HEK293 (cell line): Measurements from ENCODE around the gene RYR2.
A peak's percentile ranks its signal among the peaks of the same experiment; 100 is the strongest.

ENCODE experiments used
- GLI4 ChIP-seq: fragments of 450-650 bp; formaldehyde crosslinking; IDR thresholded peaks from 2 replicates; pipeline ENCODE4 v1.5.1; 2016; ENCODE audit warnings: missing biosample characterization, missing genetic modification characterization
- HOXA7 ChIP-seq: sonication (generic); formaldehyde crosslinking; IDR thresholded peaks from 2 replicates; pipeline ENCODE4 v1.8.1; 2022; ENCODE audit warnings: missing genetic modification reagents, borderline replicate concordance
- SALL2 ChIP-seq: fragments of 450-650 bp; formaldehyde crosslinking; IDR thresholded peaks from 2 replicates; pipeline ENCODE4 v1.5.0; 2017; ENCODE audit warnings: missing biosample characterization, mild to moderate bottlenecking, missing genetic modification characterization, borderline replicate concordance
- SETDB1 ChIP-seq: IDR thresholded peaks from one replicate; pipeline ENCODE4 v1.6.1; 2017; ENCODE audit warnings: mild to moderate bottlenecking, low read length, moderate library complexity, mixed read lengths; ENCODE audit not compliant: insufficient read length
- TCF7L2 ChIP-seq: IDR thresholded peaks from 2 replicates; pipeline ENCODE4 v1.6.1; 2011; ENCODE audit warnings: low read depth, mild to moderate bottlenecking, inconsistent platforms, low read length, moderate library complexity, borderline replicate concordance
- ZBTB21 ChIP-seq: fragments of 450-650 bp; formaldehyde crosslinking; IDR thresholded peaks from 2 replicates; pipeline ENCODE4 v1.5.1; 2017; ENCODE audit warnings: missing biosample characterization, missing genetic modification characterization
- ZBTB8A ChIP-seq: fragments of 450-650 bp; formaldehyde crosslinking; IDR thresholded peaks from 2 replicates; pipeline ENCODE4 v1.5.1; 2016; ENCODE audit warnings: missing biosample characterization, missing genetic modification characterization
- ZNF175 ChIP-seq: fragments of 450-650 bp; formaldehyde crosslinking; IDR thresholded peaks from 2 replicates; pipeline ENCODE4 v1.5.1; 2016; ENCODE audit warnings: missing biosample characterization, missing genetic modification characterization
- ZNF792 ChIP-seq: fragments of 450-650 bp; formaldehyde crosslinking; IDR thresholded peaks from 2 replicates; pipeline ENCODE4 v1.5.1; 2016; ENCODE audit warnings: missing biosample characterization, missing genetic modification characterization
- TF ChIP-seq, protein P1 (sequence below): fragments of 450-650 bp; formaldehyde crosslinking; IDR thresholded peaks from 2 replicates; pipeline ENCODE4 v1.5.1; 2017; ENCODE audit warnings: missing biosample characterization, missing genetic modification characterization
- TF ChIP-seq, protein P2 (sequence below): fragments of 450-650 bp; formaldehyde crosslinking; IDR thresholded peaks from 2 replicates; pipeline ENCODE4 v1.5.1; 2016; ENCODE audit warnings: missing biosample characterization, missing genetic modification characterization
- TF ChIP-seq, protein P3 (sequence below): fragments of 450-650 bp; formaldehyde crosslinking; IDR thresholded peaks from 2 replicates; pipeline ENCODE4 v1.5.1; 2016; ENCODE audit warnings: missing biosample characterization, missing genetic modification characterization

DNA sequence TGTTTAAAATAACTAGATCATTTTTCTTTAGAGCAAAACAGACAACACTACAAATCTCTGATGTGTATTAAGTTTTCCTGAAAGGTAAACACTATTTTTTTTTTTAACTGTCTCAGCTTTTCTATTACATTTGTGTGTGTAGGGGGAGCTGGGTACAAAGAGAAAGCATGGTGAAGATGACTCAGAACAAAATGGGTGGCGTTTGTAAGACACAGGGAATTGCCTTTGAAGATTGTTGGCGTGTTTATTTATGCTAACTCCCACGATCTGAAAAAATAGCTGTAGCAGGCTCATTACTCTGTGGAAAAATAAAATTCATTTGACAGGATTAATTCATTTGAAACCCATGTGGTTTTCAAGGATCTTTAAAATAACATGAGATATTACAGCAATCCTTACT lies 285.1 kb downstream of the RYR2 start:
- TF ChIP-seq HOXA7 (CRISPR knock-in tag) (no peak), GLI4 (tag by site-specific recombination) (no peak), ZNF175 (tag by site-specific recombination) (no peak), ZBTB21 (no peak), ZNF792 (no peak), ZBTB8A (no peak), SALL2 (tag by site-specific recombination) (no peak), TCF7L2 (peak; percentile 46; the same call in 1 of the 2 replicates), SETDB1 (no peak)
- TF ChIP-seq, protein P1, sequence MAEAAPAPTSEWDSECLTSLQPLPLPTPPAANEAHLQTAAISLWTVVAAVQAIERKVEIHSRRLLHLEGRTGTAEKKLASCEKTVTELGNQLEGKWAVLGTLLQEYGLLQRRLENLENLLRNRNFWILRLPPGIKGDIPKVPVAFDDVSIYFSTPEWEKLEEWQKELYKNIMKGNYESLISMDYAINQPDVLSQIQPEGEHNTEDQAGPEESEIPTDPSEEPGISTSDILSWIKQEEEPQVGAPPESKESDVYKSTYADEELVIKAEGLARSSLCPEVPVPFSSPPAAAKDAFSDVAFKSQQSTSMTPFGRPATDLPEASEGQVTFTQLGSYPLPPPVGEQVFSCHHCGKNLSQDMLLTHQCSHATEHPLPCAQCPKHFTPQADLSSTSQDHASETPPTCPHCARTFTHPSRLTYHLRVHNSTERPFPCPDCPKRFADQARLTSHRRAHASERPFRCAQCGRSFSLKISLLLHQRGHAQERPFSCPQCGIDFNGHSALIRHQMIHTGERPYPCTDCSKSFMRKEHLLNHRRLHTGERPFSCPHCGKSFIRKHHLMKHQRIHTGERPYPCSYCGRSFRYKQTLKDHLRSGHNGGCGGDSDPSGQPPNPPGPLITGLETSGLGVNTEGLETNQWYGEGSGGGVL (tag by site-specific recombination) = no peak
- TF ChIP-seq, protein P2, sequence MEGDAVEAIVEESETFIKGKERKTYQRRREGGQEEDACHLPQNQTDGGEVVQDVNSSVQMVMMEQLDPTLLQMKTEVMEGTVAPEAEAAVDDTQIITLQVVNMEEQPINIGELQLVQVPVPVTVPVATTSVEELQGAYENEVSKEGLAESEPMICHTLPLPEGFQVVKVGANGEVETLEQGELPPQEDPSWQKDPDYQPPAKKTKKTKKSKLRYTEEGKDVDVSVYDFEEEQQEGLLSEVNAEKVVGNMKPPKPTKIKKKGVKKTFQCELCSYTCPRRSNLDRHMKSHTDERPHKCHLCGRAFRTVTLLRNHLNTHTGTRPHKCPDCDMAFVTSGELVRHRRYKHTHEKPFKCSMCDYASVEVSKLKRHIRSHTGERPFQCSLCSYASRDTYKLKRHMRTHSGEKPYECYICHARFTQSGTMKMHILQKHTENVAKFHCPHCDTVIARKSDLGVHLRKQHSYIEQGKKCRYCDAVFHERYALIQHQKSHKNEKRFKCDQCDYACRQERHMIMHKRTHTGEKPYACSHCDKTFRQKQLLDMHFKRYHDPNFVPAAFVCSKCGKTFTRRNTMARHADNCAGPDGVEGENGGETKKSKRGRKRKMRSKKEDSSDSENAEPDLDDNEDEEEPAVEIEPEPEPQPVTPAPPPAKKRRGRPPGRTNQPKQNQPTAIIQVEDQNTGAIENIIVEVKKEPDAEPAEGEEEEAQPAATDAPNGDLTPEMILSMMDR (tag by site-specific recombination) = no peak
- TF ChIP-seq, protein P3, sequence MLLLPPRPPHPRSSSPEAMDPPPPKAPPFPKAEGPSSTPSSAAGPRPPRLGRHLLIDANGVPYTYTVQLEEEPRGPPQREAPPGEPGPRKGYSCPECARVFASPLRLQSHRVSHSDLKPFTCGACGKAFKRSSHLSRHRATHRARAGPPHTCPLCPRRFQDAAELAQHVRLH (tag by site-specific recombination) = no peak
